Measurements from ENCODE around the gene CAVIN2.

DNA sequence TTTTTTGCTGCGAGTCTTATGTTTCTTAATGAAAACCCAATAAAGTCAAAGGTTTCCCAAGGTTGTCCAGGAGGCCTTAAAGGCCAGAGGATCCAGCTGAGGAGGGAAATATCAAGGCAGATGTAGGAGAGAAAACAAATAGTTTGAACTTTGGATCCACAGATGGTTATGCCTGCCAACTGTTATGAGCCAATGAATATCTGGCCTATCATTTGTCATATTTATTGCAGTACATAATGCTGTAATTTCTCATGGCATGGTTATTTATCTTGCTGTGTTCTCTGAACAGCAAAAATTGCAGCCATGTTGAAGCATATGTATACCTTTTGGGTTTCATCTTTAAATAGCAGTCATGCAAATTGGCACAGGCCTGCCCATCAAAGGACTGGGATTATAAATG is 38.2 kb upstream of the CAVIN2 start:
- TF ChIP-seq CTCF (optimal IDR thresholded peaks at IDR 0.05 in 1 of 3, IDR thresholded peaks at IDR 0.05 in 1 of 3, conservative IDR thresholded peaks at IDR 0.05 in 1 of 3; ENCODE audit: extremely low read depth in 1 of 3, insufficient read depth in 2 of 3, low read length in 3 of 3) (no peak), EZH2 (IDR thresholded peaks at IDR 0.05; ENCODE audit: low read length) (no peak)

Measured in keratinocyte (primary cell).